ENCODE data around the gene ZNF236. TPM values are rescaled to one million over a fixed set of nuclear protein-coding genes. Genes with fewer than 3 reads are reported as not detected.
"Not testable (repeated sequence)": the region's sequence is repeated elsewhere in the genome, so short reads cannot be mapped to it uniquely, and the experiment has no call there.

Gene ZNF236
- total RNA-seq, 1 donor from 2014 or later = 11.7 TPM

GRCh38 chr18:77004555-77005380 is 182.4 kb downstream of the ZNF236 start:
- DNase-seq (peak; percentile 57), ATAC-seq (ENCODE audit: poor library complexity) (no peak)
- intact Hi-C loops (cut with DNase I) = loop anchor here (5.0 kb wide), 3 partner anchors 53 to 208 kb away; partner anchors contain the start of gene MBP

- ATAC-seq (ENCODE audit: poor library complexity) (no peak), DNase-seq (no peak)
- intact Hi-C loops (cut with DNase I) = no loop called here
Observed at GRCh38 chr18:77005651-77006195, 183.4 kb downstream of the ZNF236 start.

- peak; percentile 66 for DNase-seq
- ATAC-seq (ENCODE audit: poor library complexity) = peak; percentile 41
- intact Hi-C loops (cut with DNase I) = no loop called here
Observed at GRCh38 chr18:77006305-77007175, 184.2 kb downstream of the ZNF236 start.

GRCh38 chr18:77007251-77007650 is 184.9 kb downstream of the ZNF236 start:
- intact Hi-C loops (cut with DNase I) = no loop called here
- no peak for ATAC-seq (ENCODE audit: poor library complexity)

GRCh38 chr18:77008006-77008405 is 185.6 kb downstream of the ZNF236 start:
- intact Hi-C loops (cut with DNase I) = no loop called here
- ATAC-seq (ENCODE audit: poor library complexity) = no peak
- no peak for DNase-seq

More at GRCh38 chr18:77007251-77007650, 184.9 kb downstream of the ZNF236 start:
- DNase-seq = no peak

- DNase-seq (no peak), ATAC-seq (ENCODE audit: poor library complexity) (peak; percentile 11)
- intact Hi-C loops (cut with DNase I) = no loop called here
Observed at GRCh38 chr18:77008576-77009315, 186.4 kb downstream of the ZNF236 start.

- ATAC-seq (ENCODE audit: poor library complexity) = no peak
- intact Hi-C loops (cut with DNase I) = no loop called here
- no peak for DNase-seq
Observed at GRCh38 chr18:77009675-77010074, 187.3 kb downstream of the ZNF236 start.

- intact Hi-C loops (cut with DNase I) = no loop called here
- DNase-seq (no peak), ATAC-seq (ENCODE audit: poor library complexity) (no peak)
Observed at GRCh38 chr18:77012120-77012519, 189.8 kb downstream of the ZNF236 start.

GRCh38 chr18:77012806-77013541 is 190.6 kb downstream of the ZNF236 start:
- ATAC-seq (ENCODE audit: poor library complexity) (peak; percentile 25), DNase-seq (no peak)
- intact Hi-C loops (cut with DNase I) = no loop called here

GRCh38 chr18:77013811-77014521 is 191.6 kb downstream of the ZNF236 start:
- peak; percentile 73 for DNase-seq
- intact Hi-C loops (cut with DNase I) = no loop called here
- ATAC-seq (ENCODE audit: poor library complexity) = peak; percentile 96

- peak; percentile 67 for DNase-seq
- ATAC-seq (ENCODE audit: poor library complexity) = peak; percentile 69
- intact Hi-C loops (cut with DNase I) = no loop called here
Observed at GRCh38 chr18:77014538-77014937, 192.2 kb downstream of the ZNF236 start.

GRCh38 chr18:77015169-77015568 is 192.8 kb downstream of the ZNF236 start:
- intact Hi-C loops (cut with DNase I) = no loop called here
- ATAC-seq (ENCODE audit: poor library complexity) (no peak), DNase-seq (no peak)

GRCh38 chr18:77015771-77016710 is 193.7 kb downstream of the ZNF236 start:
- DNase-seq (no peak), ATAC-seq (ENCODE audit: poor library complexity) (no peak)
- intact Hi-C loops (cut with DNase I) = no loop called here

GRCh38 chr18:77016936-77017335 is 194.6 kb downstream of the ZNF236 start:
- intact Hi-C loops (cut with DNase I) = no loop called here
- DNase-seq (no peak), ATAC-seq (ENCODE audit: poor library complexity) (no peak)

- intact Hi-C loops (cut with DNase I) = no loop called here
- no peak for DNase-seq
Observed at GRCh38 chr18:77017355-77017754, 195.0 kb downstream of the ZNF236 start.

GRCh38 chr18:77018650-77019049 is 196.3 kb downstream of the ZNF236 start:
- intact Hi-C loops (cut with DNase I); DNase-seq; ATAC-seq (ENCODE audit: poor library complexity): not testable (repeated sequence)

More at GRCh38 chr18:77017355-77017754, 195.0 kb downstream of the ZNF236 start:
- ATAC-seq (ENCODE audit: poor library complexity) = no peak

Data from Right ventricle myocardium superior (tissue), 1 donor.